CD4-positive, alpha-beta T cell treated with Interleukin-2 at 100 ng/mL for 4 hours (primary cell): ENCODE data around the gene TPK1.

ENCODE experiments used
- DNase-seq: peaks from one replicate; pipeline ENCODE4 v3.0.0-alpha.2; 2020; ENCODE audit warnings: low spot score

Gene TPK1

DNA sequence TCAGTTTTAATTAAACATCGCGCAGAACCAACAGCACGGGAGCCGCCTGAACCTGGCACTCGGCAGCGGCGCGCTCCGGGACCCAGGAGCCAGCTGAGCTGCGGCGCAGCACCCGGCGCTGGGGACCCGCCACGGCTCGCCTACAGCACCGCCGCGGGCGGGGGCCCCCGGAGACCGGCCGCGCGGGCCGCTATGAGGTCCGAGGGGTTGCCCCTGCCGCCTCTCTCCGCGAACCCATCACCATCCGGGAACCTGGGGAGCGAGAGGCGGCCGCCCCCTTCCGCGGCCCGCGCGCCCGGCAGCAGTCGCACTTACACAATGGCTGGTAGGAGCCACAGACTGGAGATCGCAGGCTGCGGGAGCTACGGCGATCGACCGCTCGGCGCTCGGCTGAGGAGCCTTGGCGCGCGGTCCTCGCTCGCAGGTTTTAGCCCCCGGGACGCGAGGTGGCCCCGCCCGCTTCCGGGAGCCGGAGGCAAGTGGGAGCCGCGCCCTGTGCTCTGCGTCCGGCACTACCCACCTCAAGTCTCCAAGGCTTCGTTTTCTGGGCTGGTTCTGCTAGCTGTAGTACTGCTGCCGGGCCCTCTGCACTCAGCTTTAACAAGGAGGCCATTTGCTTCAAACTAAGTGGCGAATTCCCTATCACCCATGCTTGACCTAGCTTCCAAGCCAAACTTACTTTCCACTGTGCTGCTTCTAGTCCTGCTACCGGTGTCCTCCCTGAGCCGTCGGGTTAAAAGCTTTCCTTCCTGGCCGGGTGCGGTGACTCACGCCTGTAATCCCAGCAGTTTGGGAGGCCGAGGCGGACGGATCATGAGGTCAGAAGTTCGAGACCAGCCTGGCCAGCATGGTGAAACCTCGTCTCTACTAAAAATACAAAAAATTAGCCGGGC lies at the start of gene TPK1:
Gene TPK1, minus strand, starts transcription at position 402 of the 893 bp plus-strand sequence. CDS start 451 bp downstream, outside the sequence.
- peak; percentile 93 for DNase-seq

DNA sequence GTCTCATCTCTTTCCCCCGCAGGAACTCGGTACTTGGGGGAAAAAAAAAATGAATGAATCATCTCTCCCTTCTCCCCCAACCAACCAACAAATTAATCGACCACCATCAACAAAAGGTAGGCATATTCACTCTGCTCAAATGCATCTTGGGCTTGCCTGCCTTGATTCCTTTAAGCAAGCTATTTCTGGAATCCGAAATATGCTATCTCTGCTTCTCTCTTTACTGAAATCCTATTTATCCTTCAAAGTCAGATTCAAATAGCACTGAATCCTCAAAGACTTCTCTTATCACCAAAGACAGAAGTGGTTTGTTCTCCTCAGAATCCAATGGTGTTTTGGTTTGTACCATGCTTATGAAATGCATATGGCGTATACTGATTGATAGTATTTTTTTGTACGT lies 49.6 kb upstream of the TPK1 start:
- DNase-seq = no peak

DNA sequence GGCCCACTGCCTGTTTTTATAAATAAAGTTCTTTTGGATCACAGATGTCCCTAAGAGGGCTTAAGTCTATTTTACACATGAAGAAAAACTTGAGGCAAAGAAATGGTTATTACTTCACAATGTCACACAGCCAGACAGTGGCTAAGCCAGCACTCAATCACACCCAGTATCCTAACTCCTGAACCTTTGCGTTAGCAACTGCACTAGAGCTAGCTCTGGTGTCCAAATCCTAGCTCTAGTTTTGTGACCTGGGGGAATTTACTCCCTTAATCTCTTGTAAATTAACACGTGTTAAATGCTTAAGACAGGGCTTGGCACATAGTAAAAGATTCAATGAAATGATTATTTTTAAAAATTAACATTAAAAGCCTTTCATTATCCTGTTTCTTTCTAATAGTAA lies 49.0 kb upstream of the TPK1 start:
- DNase-seq = no peak

DNA sequence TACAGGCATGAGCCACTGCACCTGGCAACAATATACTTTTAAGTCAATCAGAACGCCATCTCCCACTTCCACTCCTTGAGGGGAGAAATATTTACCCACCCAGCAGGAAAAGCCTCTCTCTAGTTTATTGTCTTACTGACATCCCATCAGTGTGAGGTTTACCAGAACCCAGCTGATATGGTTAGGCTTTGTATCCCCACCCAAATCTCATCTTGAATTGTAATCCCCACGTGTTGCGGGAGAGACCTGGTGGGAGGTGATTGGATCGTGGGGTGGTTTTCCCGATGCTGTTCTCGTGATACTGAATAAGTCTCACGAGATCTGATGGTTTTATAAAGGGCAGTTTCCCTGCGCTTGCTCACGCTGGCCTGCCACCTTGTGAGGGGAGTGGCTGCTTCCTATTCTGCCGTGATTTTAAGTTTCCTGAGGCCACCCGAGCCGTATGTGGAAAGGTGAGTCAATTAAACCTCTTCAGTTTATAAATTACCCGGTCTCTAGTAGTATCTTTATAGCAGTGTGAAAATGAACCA lies 37.5 kb upstream of the TPK1 start:
- no peak for DNase-seq

DNA sequence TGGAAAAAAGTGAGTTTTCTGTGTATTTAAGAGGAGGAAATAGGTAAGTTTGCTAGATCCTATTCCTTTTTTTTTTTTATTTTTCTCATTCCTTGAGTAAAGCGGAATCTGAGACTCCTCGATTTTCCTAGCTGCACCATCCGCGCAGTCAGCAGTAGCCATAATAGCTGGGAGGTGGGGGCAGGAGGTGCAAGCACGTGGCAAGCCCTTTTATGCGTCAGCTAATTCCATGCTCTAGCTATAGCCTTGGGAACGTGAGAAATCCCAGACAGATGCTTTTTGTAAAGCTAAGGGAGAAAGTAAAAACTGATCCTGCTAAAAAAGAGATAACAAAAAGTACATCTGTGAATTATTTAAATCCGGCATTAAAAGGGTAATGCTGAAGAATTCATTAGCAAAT lies 33.2 kb upstream of the TPK1 start:
- DNase-seq = no peak

DNA sequence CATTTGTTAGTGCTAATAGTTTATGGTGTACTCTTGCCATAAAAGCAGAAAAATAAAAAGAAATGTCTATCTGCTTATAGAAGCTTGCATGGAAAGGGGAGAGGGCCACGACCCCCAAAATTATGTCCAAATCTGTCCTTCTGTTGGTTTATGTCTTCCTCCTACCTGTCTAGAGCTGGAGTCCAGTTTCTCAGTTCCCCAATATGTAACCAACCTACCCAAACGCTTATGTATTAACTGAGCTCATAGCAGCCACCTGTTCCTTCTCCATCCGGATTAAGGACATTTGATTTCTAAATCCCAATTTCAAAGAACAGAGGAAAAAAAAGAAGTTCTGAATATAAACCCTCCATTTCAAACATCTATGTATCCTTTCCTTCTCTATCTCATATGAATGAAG lies 30.3 kb upstream of the TPK1 start:
- DNase-seq = no peak

DNA sequence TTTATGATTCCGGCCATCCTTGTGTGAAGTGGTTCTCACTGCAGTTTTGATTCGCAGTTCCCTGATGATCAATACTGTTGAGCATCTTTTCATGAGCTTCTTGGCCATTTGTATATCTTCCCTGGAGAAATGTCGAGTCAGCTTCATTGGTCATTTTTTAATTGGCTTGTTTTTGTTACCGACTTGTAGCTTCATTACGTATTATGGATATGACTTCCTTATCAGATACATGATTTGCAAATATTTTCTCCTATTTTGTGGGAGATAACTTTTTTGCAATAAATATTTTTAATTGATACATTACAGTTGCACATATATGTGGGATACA lies 27.4 kb upstream of the TPK1 start:
- DNase-seq = no peak

DNA sequence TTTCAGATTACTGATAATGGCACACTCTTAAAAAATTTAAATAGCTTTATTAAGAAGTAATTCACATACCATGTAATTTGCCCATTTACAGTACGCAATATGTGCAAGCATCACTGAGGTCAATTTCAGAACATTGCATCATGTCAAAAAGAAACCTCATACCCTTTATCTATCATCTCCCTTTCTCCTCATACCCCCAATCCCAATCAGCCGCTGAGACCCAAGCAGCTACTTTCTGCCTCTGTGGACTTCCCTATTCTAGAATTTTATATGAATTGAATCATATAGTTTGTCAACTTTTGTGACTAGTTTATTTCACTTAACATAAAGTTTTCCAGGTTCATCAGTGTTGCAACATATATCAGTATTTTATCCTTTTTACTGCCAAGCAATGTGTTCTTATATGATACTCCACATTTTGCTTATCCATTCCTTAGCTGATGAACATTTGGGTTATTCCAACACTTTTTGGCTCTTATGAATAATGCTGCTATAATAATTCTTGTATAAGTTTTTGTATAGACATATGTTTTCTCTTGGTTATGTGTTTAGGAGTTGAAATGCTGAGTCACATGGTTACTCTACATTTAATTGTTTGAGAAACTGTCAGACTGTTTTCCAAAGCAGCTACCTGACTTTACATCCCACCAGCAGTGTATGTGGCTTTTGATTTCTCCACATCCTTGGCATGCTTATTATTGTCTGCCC lies 26.9 kb upstream of the TPK1 start:
- no peak for DNase-seq

DNA sequence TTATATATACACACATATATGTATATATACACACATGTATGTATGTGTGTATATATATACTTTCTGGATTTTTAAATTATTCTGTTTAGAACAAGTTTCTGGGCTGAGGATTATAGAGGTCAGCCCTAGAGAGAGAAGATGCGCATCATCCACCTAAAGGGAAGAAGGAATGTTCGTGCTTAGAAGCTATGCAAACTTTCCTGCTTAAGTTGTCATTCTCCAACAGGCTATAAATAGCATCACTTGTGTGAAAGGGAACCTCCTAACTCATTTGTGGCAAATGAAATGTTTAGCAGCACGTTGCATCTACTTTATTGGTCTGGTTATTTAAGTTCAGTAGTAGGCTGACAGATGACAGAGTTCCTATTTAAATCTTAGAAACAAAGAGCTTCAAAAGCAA lies 23.9 kb upstream of the TPK1 start:
- no peak for DNase-seq

DNA sequence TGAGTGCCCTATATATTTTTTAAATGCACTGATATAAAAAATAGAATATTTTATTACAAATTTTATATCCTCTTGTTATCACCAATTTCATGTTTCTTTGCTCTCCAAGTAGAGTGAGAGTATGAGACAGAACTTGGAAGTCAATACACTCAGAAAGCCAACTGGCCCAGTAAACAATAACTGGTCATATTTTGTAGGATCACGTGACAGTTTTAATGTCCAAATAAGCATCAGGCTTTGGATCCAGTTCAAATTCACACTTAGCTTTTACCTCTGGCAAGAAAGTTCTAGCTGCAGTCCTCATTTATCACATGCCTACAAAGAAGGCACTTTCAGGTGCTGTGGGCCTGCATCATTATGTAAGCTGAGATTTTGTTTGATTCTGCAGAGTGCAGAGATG lies 21.6 kb upstream of the TPK1 start:
- no peak for DNase-seq

DNA sequence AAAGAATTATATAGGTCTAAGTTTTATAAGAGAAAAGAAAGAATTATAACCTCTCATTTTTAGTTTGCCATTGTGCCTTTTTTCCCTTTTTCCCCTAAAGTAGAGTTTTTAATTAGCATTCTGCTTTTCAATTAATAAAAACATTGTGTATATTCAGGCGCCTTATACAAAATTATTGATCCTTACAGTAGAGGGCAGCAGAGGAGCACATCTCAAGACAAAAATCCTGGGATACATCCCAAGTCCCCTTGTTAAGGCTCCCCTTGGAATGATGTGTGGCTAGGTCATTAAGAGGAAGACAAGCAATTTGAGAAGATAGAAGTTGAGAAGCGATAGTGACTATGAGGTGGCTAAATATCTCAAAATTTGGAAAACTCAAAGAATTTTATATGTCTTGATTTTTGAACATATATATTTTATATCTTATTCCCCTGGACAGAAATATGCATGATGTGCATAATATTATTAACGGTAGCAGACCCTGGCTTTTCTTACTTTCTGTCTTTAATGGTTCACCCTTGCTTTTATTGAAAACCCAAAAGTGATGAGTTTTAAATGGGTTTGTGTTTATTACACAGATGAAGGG lies 19.1 kb upstream of the TPK1 start:
- DNase-seq = peak; percentile 16

DNA sequence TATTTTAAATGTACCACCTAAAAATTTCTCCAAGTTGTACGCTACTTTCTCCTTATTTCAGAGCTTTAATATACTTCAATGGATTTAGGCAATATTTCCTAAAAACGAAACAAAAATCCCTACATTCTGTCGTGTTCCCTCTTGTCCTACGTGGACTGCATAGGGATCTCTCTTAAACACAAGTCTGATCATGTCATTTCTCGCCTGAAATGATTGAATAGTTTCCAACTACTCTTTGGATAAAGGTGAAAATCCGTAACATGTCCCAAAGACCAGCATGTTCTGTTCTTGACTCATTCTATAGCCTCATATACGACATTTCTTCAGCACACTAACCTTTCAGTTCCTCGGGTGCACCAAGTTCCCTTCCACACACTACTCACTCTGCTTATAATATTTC lies 17.7 kb upstream of the TPK1 start:
- no peak for DNase-seq

DNA sequence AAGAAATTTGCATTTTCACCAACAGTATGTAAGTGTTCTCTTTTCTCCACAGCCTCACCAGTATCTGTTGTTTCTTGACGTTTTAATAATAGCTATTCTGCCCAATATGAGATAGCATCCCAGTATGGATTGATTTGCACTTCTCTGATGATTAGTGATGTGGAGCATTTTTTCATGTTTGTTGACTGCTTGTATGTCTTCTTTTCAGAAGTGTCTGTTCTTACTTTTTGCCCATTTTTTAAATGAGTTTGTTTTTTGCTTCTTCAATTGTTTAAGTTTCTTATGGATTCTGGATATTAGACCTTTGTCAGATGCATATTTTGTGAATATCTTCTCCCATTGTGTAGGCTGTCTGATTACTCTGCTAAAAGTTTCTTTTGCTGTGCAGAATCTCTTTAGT lies 12.2 kb upstream of the TPK1 start:
- DNase-seq = no peak

DNA sequence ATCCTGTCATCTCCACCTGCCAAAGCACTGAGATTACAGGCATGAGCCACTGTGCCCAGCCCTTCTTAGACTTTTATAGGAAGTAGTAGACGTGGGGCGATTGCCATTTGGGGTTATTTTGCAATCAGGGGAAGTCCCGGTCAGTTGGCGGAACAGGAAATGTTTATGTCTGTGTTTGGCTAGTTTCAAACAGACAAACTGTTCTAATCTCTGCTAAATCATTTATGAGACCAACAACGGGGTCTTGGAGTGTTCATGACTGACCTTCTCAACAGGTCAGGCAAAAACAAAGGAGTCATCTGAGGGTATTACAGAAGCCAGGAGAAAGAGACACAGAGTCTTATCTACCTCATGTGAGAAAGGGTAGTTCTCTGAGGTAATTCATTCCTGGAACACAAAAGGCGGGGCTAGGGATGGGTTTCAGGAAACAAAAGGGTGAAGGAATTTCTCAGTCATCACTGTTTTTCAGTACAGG lies 6.6 kb upstream of the TPK1 start:
- peak; percentile 37 for DNase-seq

DNA sequence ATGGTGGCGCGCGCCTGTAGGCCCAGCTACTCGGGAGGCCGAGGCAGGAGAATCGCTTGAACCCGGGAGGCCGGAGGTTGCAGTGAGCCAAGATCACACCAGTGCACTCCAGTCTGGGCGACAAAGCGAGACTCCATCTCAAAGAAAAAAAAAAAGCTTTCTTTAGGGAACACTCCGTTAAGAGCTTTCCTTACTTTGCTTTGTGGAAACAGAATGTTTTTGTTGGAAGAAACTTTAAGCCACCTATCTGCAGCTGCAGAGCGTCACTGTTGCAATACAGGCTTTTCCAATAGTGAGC lies 641 bp upstream of the TPK1 start:
- DNase-seq = no peak

DNA sequence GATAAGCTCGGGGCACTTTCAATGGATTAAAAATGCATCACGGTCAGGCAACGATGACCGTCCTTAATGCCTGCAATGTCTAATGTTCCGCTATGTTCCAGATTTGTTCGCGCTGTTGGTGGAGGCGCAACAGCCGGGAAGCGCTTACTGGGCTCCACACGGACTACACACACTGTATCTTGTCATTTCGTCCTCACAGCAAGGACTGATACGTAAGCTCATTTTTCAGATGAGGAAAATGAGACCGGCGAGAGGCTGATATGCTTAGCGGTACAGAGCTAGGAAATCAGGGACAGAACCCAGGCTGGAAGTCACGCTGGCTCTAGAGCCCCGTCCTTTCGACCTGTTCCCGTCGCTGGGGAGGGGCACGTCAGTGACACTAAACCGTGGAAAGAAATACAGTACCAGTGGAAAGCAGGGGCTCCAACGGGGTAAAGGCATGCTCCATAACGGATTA lies 670 bp downstream of the TPK1 start:
- DNase-seq = peak; percentile 44

DNA sequence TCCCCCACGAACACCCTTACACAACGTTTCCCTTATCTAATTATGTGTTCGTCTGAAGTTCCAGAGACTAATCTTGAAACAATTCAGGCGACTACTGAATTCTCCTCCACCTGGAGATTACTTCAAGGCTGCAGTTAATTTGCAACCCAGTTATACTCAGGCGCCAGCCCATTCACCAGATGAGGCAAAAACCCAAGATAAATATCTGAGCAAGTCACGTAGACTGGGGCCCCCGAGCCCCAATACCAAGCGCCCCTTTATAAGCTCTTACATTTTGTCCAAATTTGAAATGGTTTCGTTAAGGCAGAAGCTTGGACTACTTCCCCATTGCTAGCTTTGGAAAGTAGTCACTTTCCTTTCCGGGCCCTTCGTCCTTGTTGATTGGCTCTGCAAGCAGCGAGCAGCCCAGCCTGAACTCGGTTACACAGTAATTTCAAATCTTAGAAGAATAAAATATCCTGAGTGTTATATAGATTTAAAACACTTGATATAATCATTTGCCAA lies 1.2 kb downstream of the TPK1 start:
- peak; percentile 49 for DNase-seq

DNA sequence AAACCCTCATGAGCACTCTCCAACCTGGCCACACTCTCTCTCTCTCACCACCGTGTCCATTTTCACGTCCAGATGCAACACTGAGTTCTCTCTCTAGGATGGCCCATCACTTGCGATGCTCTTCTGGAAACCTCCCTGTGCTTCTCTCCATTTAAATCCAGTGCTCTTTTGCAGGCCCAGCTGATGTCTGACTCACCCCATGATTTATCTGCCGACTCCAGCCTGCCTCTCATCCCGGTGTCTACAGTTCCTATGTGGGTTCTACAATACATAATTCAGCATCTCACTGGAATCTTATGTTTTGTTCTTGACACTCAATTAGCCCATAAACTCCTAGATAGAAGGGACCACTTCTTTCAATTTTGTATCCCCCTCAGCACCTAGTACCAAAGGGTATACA lies 5.0 kb downstream of the TPK1 start:
- no peak for DNase-seq

DNA sequence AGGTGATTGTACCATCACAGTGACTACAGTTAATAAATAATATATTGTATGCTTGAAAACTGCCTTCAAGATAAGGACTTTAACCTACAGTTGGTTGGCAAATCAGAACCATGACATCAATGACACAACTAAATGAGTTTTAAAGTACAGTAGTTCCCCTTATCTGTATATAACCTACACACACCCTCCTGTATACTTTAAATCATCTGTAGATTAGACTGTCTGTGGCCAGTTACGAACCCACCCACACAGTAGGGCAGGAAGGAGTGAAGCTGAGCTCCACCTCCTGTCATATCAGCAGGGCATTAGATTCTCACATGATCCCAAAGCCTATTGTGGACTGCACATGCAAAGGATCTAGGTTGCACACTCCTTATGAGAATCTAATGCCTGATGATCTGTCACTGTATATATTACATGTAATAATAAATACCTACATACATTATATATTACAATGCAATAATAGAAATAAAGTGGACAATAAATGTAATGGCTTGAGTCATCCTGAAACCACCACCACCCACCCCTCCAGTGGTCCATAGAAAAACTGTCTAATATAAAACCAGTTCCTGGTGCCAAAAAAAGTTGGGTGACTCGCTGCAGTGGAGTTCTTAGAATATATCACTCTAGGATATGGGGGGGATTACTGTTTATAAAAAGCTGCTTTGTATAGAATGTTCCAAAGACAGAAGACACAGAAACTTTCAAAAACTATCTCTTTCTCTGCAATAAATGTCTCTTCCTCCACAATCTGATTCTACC lies 5.6 kb downstream of the TPK1 start:
- DNase-seq = no peak

DNA sequence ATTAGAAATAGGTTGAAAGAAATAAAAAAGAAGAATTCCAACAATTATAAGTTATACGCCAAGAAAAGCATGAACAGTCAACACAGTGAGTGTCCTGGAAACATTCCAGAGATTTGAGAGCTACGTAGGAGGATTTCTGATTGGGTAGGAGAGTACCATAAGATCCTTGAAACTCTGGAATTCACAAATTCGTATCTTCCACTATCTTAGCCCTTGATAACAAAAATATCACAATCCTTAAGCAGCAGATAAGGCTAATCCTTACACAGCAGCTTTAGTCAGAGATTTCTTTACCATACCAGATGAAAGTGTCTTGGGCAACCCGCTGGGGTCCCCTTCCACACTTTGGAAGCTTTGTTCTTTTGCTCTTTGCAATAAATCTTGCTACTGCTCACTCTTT lies 8.2 kb downstream of the TPK1 start:
- no peak for DNase-seq

DNA sequence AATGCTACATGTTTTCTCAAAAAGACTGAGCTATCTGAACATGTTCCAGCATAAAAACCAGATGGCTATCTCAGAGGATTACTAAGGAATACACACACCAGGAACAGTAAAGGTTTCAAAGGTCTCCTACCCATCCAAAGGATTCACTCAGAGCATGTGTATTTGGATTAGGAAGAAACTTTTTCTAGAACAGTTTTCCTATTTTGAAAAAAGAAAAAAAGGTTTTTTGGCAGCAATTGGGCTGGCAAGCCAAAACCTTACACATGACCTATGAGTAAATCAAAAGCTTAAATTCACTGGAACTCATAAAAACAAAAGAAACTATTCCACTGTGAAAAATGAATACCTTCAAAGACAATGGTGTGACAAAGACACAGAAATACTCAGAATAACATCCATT lies 9.6 kb downstream of the TPK1 start:
- DNase-seq = no peak

DNA sequence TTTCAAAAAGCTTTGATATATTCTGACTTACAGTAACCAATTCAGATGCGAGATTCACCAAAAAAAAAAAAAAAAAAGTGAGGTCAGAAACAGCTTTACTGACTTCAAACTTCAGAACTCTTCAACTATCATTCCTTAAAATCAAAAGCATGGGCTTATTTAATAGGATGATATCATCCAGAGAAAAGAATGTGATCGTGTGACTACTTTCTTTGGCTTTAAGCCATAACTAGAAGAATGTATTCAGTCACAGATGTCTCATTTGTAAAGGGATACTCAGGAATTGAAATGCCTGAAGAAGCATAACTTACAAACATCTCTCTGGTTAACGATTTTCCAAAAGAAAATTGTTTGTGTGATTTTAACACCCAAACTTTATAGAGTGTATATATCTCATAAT lies 11.5 kb downstream of the TPK1 start:
- no peak for DNase-seq
